ENCODE data around the gene REV1.

DNA sequence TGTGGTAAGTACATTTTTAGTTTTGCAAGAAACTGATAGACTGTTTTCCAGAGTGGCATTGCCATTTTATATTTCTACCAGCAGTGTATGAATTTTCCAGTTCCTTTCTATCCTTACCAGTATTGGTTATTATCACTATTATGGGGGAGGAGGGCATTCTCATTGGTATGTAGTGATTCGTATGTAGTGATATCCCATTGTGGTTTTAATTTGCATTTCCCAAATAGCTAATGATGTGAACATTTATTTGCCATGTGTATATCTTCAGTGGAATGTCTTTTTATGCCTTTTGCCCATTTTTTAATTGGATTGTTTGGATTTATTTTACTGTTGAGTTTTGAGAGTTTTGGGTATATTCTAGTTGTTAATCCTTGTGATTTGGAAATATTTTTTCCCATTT lies 135.7 kb downstream of the REV1 start:
- TF ChIP-seq ZFP3 (CRISPR knock-in tag; IDR thresholded peaks at IDR 0.05) (no peak), BACH2 (CRISPR knock-in tag; IDR thresholded peaks at IDR 0.05; ENCODE audit: borderline replicate concordance) (no peak), RARB (CRISPR knock-in tag; IDR thresholded peaks at IDR 0.05) (no peak), SNAI2 (CRISPR knock-in tag; IDR thresholded peaks at IDR 0.05) (no peak)
- TF ChIP-seq, protein P1, sequence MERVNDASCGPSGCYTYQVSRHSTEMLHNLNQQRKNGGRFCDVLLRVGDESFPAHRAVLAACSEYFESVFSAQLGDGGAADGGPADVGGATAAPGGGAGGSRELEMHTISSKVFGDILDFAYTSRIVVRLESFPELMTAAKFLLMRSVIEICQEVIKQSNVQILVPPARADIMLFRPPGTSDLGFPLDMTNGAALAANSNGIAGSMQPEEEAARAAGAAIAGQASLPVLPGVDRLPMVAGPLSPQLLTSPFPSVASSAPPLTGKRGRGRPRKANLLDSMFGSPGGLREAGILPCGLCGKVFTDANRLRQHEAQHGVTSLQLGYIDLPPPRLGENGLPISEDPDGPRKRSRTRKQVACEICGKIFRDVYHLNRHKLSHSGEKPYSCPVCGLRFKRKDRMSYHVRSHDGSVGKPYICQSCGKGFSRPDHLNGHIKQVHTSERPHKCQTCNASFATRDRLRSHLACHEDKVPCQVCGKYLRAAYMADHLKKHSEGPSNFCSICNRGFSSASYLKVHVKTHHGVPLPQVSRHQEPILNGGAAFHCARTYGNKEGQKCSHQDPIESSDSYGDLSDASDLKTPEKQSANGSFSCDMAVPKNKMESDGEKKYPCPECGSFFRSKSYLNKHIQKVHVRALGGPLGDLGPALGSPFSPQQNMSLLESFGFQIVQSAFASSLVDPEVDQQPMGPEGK (CRISPR knock-in tag; IDR thresholded peaks at IDR 0.05; ENCODE audit: borderline replicate concordance): no peak
- TF ChIP-seq, protein P2, sequence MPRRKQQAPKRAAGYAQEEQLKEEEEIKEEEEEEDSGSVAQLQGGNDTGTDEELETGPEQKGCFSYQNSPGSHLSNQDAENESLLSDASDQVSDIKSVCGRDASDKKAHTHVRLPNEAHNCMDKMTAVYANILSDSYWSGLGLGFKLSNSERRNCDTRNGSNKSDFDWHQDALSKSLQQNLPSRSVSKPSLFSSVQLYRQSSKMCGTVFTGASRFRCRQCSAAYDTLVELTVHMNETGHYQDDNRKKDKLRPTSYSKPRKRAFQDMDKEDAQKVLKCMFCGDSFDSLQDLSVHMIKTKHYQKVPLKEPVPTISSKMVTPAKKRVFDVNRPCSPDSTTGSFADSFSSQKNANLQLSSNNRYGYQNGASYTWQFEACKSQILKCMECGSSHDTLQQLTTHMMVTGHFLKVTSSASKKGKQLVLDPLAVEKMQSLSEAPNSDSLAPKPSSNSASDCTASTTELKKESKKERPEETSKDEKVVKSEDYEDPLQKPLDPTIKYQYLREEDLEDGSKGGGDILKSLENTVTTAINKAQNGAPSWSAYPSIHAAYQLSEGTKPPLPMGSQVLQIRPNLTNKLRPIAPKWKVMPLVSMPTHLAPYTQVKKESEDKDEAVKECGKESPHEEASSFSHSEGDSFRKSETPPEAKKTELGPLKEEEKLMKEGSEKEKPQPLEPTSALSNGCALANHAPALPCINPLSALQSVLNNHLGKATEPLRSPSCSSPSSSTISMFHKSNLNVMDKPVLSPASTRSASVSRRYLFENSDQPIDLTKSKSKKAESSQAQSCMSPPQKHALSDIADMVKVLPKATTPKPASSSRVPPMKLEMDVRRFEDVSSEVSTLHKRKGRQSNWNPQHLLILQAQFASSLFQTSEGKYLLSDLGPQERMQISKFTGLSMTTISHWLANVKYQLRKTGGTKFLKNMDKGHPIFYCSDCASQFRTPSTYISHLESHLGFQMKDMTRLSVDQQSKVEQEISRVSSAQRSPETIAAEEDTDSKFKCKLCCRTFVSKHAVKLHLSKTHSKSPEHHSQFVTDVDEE (CRISPR knock-in tag; IDR thresholded peaks at IDR 0.05): no peak
